ENCODE data around the gene PUDP.

PUDP gene

DNA sequence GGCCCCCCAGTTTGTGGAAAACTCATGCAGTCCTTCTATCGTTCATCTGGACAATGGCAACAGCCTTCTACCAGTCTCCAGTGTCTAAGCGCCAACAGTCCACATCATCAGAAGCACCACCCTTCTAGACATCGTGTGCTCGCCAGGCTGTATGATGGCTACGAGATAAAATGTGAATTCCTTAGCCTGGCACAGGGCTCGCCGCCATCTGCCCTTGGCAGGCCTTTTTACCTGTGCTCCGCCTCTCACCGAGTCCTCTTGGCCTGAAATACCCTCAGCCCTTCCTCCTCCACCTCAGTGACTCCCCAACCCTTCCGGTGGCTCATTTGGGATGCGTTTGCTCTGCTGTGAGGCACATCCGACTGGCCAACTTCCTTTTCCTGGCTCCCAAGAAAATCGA is 16.3 kb downstream of the PUDP start:
- ChIA-PET CTCF (interaction anchor here (0.9 to 2.0 kb wide), 3 partner anchors 8 to 16 kb away, joined by 3 to 8 read pairs (median 3); no protein-coding TSS in a partner anchor), POLR2A (no interaction called here)
- no peak for TF ChIP-seq CTCF (IDR thresholded peaks at IDR 0.05; ENCODE audit: control extremely low read depth, extremely low read depth, low read depth, missing control alignments)
- DNase-seq (ENCODE audit: extremely low spot score), result no peak

DNA sequence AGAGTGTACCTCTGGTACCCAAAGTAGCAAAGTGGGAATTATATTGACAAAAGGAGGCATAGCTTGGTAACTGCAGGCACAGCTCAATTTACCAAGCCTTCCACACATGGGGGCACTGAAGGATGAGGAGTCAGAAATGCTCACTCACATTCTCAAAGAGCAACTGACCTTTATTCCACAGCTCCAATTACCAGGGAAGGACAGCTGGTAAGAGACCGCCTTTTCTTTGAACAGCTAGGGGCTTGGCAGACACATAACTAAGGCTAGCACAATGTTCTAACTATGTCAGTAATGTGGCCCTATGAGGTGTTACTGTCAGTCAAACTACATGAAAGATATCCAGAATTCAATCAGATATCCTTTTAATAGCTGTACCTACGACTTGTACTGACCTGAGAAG is 20.9 kb downstream of the PUDP start:
- no peak for DNase-seq (ENCODE audit: extremely low spot score)
- POLR2A ChIA-PET, result no interaction called here
- no peak for TF ChIP-seq CTCF (IDR thresholded peaks at IDR 0.05; ENCODE audit: control extremely low read depth, extremely low read depth, low read depth, missing control alignments)
- CTCF ChIA-PET, result no interaction called here

DNA sequence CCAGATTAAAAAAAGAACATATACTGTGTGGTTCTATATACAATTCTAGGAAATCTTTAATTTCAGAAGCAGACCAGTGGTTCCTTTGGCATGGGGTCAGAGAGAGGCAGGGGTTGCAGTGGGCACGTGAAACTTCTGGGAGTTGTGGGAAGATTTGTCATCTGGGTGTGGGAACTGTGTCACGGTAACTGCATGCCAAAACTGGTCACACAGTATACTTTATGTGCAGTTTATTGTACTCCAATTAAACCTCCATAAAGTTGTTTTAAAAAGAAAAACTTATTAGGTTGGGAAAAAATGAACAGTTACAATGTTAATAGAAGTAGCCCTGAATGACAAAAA is 27.1 kb downstream of the PUDP start:
- no peak for DNase-seq (ENCODE audit: extremely low spot score)
- CTCF ChIA-PET, result interaction anchor here (1.4 kb wide), 1 partner anchor 11 kb away, joined by 3 read pairs; no protein-coding TSS in a partner anchor
- TF ChIP-seq CTCF (IDR thresholded peaks at IDR 0.05; ENCODE audit: control extremely low read depth, extremely low read depth, low read depth, missing control alignments), result no peak
- POLR2A ChIA-PET, result no interaction called here

GRCh38 chrX:7119950-7120877 is 27.7 kb downstream of the PUDP start:
- ChIA-PET POLR2A (no interaction called here), CTCF (no interaction called here)
- TF ChIP-seq CTCF (IDR thresholded peaks at IDR 0.05; ENCODE audit: control extremely low read depth, extremely low read depth, low read depth, missing control alignments), result no peak
- DNase-seq (ENCODE audit: extremely low spot score), result no peak

DNA sequence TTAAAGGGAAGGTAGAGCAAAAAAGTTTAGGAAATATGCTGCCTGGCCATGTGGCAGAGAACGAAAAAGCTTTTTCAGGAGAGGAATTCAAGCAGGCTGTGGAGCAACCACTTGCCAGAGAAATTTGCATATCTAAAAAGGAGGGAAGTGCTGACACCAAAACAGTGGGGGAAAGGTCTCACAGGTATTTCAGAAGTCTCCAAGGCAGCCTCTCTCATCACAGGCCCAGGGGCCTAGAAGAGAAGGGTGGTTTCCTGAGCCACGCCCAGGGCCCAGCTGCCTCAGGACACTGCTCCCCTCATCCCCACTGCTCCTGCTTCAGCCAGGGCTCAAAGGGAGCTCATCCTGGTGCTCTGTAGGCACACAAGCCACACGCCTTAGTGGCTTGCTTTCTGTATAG is 30.4 kb downstream of the PUDP start:
- ChIA-PET CTCF (interaction anchor here (1.1 kb wide), 1 partner anchor 13 kb away, joined by 3 read pairs; no protein-coding TSS in a partner anchor), POLR2A (no interaction called here)
- no peak for DNase-seq (ENCODE audit: extremely low spot score)
- no peak for TF ChIP-seq CTCF (IDR thresholded peaks at IDR 0.05; ENCODE audit: control extremely low read depth, extremely low read depth, low read depth, missing control alignments)

DNA sequence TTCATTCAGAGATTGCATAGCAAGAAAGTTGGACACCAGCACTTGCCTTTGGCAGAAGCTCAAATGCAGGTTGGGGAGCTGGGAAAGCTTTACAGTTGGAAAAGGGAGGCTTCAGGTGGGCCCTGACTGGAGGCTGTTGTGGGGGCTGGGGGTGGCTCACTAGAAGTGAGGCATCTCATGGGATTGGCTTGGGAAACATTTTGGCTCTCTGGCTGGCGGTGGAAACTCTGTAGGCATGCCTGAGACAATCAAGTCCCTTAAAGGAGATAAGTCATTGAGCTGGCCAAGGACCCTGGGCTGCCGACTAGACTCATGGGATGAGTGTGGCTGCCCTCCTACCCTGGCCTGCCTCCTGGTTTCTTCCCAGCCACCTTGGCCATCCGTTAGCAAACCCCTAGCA is 31.9 kb downstream of the PUDP start:
- no peak for TF ChIP-seq CTCF (IDR thresholded peaks at IDR 0.05; ENCODE audit: control extremely low read depth, extremely low read depth, low read depth, missing control alignments)
- DNase-seq (ENCODE audit: extremely low spot score), result no peak
- CTCF ChIA-PET, result interaction anchor here (1.1 to 1.3 kb wide), 2 partner anchors 9 to 17 kb away, joined by 4 to 8 read pairs; no protein-coding TSS in a partner anchor
- POLR2A ChIA-PET, result no interaction called here

All from GM10248 (cell line).